Measurements from ENCODE around the gene SLC66A2. TPM values are rescaled to one million over a fixed set of nuclear protein-coding genes. Genes with fewer than 3 reads are reported as not detected.
A peak's percentile ranks its signal among the peaks of the same experiment; 100 is the strongest.

The SLC66A2 gene
- total RNA-seq, 1 experiment from 2014 or later = 13.0 TPM

- Histone ChIP-seq H3K23ac (ENCODE audit: insufficient read length, low read depth, low read length) (no peak overlapping the region), H4K5ac (ENCODE audit: insufficient read length, low read depth, low read length) (no peak overlapping the region), H2BK15ac (ENCODE audit: low read depth, low read length) (no peak overlapping the region), H3K9me3 (ENCODE audit: control insufficient read depth, low read depth, low read length) (no peaks in the 10 kb centered on the region), H3K9ac (ENCODE audit: extremely low read depth, insufficient read length, low read length) (no peak overlapping the region), H3K4me1 (ENCODE audit: insufficient read depth, low read length) (peaks cover 4% of the 10 kb centered on the region; the same call in 1 of the 2 replicates), H4K8ac (replicated peaks; ENCODE audit: insufficient read length, low read depth, low read length) (no peak overlapping the region), H4K91ac (ENCODE audit: insufficient read length, low read depth, low read length) (no peak overlapping the region), H3K79me1 (ENCODE audit: insufficient read depth, low read depth, low read length, poor library complexity, severe bottlenecking) (no peaks in the 10 kb centered on the region), H2AK5ac (ENCODE audit: insufficient read length, low read length) (no peak overlapping the region), H3K23me2 (ENCODE audit: insufficient read length, low read depth, low read length, poor library complexity, severe bottlenecking) (no peaks in the 10 kb centered on the region), H3K27ac (ENCODE audit: insufficient read length, low read depth, low read length) (no peak overlapping the region), H3K4me2 (ENCODE audit: insufficient read depth, insufficient read length, low read length) (peak overlapping the region; percentile 26), H2AFZ (ENCODE audit: low read length) (no peak overlapping the region), H4K20me1 (ENCODE audit: control insufficient read depth, insufficient read depth, insufficient read length) (peaks cover 3% of the 10 kb centered on the region), H3K4ac (ENCODE audit: low read depth, low read length) (no peak overlapping the region), H2BK120ac (ENCODE audit: low read depth, low read length, poor library complexity, severe bottlenecking) (no peak overlapping the region), H3K79me2 (ENCODE audit: insufficient read depth, low read length) (no peaks in the 10 kb centered on the region), H2BK5ac (ENCODE audit: insufficient read length, low read length) (no peak overlapping the region), H2BK20ac (ENCODE audit: low read depth, low read length, poor library complexity, severe bottlenecking) (no peak overlapping the region), H3K27me3 (ENCODE audit: insufficient read depth, low read length) (peaks cover 32% of the 10 kb centered on the region; the same call in 1 of the 2 replicates), H3K18ac (ENCODE audit: insufficient read length, low read depth, low read length) (no peak overlapping the region), H2BK12ac (ENCODE audit: insufficient read length, low read depth, low read length) (no peak overlapping the region), H3K14ac (ENCODE audit: insufficient read depth, low read length) (no peak overlapping the region), H3T11ph (ENCODE audit: low read length) (no peak overlapping the region), H3K56ac (ENCODE audit: insufficient read length, low read depth, low read length) (no peak overlapping the region)
- H3K9me3 Mint-ChIP-seq = no peaks in the 10 kb centered on the region; a peak in 1 of 5 replicates
- no CpG with 5 or more reads among the region's 30 CpGs for WGBS (ENCODE audit: extremely low coverage, insufficient read length, low lambda C conversion rate)
- DNase-seq = no peak
- peak overlapping the region in 1 of 2 experiments; percentile 54; a peak in 2 of 5 replicates for H3K4me3 Mint-ChIP-seq
- peaks cover 72% of the 10 kb centered on the region for H3K27me3 Mint-ChIP-seq (ENCODE audit: low read depth)
- no peaks in the 10 kb centered on the region for H3K36me3 Mint-ChIP-seq (ENCODE audit: insufficient read depth in 1 of 3, low read depth in 3 of 3)
- H3K4me1 Mint-ChIP-seq = peaks cover 34 to 39% of the 10 kb centered on the region in 2 experiments
- no peak overlapping the region for H3K27ac Mint-ChIP-seq
- no peak for TF ChIP-seq CTCF (conservative IDR thresholded peaks at IDR 0.05)
Measured at GRCh38 chr18:79963658-79964329, 12.3 kb upstream of the SLC66A2 start.
